NCI-H748 treated with DMSO at 0.1 percent for 48 hours (cell line): ENCODE results near the gene FPR3.
"Not testable (repeated sequence)": the region's sequence is repeated elsewhere in the genome, so short reads cannot be mapped to it uniquely, and the experiment has no call there.

Source experiments
- DNase-seq: peaks from one replicate; lab custom pipeline; 2025; lab: John Stamatoyannopoulos, UW

FPR3 gene

GRCh38 chr19:51784109-51784785 lies 10.7 kb upstream of the FPR3 start:
- no peak for DNase-seq

DNA sequence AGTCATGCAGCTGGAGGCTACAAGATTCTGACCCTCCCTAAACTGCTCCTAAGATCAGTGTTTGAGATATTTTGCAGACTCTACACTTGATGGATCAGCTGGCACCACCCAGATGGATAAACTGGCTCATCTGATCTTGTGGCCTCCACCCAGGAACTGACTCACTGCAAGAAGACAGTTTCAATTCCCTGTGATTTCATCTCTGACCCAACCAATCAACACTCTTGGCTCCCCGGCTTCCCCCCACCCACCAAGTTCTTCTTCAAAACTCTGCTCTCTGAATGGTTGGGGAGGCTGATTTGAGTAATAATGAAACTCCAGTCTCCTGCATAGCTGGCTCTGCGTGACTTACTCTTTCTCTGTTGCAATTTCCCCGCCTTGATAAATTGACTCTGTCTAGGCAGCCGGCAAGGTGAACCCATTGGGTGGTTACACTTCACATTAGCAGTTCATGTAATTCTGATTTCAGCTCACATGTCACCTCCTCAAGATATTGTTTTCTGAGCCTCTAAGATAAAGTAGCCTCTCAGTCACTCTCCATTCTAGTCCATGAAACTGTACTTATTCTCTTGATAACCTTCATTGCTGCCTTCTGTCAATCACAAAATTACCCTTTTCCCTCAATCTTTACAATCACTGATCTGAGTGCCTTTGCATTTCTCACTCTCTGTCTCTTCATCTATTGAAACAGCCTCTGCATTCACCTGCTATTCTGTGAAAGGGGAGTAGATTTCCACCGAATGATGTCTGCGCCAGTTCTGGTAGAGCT lies 9.9 kb upstream of the FPR3 start:
- DNase-seq = no peak

GRCh38 chr19:51786646-51787494 lies 8.1 kb upstream of the FPR3 start:
- no peak for DNase-seq

DNA sequence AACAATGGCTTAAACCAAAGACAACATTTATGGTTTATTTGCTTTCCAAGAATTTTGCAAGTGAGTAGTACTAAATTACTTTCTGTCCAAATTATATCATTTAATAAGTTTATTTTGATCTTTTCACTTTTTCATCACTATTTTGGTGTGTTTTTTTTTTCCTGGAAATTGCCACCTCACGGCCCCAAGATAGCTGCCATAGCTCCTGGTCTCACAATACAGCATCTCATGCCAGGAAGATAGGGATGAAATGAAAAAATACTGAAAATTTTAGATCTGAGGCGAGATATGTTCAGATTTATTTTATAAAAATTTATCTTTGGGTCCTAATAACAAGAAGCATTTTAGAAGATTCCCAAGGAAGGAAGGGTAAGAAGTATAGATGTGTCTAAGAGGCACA lies 6.9 kb upstream of the FPR3 start:
- DNase-seq = no peak

GRCh38 chr19:51789061-51789795 lies 5.7 kb upstream of the FPR3 start:
- DNase-seq = no peak

DNA sequence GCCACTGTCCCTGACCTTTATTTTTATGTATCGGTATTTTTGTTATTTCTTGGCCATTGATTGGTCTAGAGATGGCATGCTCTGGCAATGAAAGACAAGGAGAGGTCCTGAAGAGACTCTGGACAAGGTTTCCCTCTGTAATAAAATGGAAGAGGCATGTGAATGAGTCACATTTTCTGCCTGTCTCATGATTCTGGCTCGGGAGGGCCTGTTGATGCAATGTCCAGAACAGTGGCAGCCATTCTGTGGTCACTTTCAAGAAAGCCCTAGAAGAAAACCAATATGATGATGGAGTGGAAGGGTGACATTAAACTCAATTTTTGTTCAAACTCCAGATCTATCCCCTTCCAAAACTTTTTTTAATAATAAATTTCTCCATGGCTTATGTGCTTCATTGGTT lies 2.0 kb upstream of the FPR3 start:
- no peak for DNase-seq

DNA sequence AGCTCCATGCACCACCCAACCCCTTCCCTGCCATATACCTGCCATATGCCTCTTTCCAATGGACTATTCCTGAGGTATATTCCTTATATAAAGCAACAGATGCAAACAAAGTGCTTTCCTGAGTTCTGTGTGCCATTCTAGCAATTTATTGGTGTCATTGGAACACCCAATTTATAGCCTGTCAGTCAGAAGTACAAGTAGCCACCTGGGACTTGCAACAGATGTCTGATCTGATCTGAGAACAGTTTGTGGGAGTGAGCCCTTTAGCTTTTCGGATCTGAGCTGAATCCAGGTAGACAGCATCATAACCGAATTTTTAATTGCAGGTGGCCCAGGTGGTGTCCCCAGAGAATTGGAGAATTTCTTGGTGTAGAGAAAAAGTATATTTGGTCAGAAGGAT lies 963 bp upstream of the FPR3 start:
- no peak for DNase-seq

DNA sequence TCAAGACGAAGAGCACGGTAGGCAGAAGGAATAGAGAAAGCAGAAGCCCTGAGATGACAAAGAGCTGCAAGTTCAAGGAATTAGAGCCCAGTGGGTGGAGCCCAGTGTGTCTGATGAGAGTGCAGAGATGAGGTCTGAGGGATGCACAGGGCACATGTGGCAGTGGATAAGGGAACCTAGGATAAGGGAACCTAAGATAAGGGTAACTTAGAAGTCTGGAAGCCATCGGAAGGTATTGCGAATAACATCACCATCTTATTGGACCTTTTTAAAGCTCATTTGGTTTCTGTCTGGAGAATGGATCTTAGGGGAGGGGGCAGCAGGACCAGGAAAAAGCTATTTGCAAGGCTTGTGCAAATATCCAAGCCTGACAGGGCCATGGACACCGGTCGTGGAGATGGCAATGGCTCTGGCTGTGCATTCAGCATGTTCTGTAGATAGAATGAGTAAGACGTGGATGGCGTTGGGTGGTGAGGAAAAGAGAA lies 1.3 kb downstream of the FPR3 start:
- no peak for DNase-seq

- DNase-seq = no peak
These were observed 2.5 kb downstream of the FPR3 start for GRCh38 chr19:51797480-51797879.

DNA sequence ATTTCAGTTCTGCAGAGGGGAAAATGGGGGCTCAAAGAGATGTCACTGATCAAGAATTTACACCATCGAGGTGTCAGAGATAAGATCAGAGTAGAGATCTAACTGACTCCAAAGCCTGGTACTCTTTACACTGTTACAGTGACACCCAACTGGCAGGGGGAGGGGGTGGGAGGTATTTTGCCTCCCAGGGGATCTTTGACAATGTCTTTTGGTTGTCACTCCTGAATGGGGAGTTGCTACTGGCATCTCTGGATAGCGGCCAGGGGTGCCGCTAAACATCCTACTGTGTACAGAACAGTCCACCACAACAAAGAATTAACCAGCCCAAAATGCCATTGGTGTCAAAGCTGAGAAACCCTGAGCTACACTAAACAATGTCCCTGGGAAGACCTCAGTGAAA lies 3.1 kb downstream of the FPR3 start:
- no peak for DNase-seq

DNA sequence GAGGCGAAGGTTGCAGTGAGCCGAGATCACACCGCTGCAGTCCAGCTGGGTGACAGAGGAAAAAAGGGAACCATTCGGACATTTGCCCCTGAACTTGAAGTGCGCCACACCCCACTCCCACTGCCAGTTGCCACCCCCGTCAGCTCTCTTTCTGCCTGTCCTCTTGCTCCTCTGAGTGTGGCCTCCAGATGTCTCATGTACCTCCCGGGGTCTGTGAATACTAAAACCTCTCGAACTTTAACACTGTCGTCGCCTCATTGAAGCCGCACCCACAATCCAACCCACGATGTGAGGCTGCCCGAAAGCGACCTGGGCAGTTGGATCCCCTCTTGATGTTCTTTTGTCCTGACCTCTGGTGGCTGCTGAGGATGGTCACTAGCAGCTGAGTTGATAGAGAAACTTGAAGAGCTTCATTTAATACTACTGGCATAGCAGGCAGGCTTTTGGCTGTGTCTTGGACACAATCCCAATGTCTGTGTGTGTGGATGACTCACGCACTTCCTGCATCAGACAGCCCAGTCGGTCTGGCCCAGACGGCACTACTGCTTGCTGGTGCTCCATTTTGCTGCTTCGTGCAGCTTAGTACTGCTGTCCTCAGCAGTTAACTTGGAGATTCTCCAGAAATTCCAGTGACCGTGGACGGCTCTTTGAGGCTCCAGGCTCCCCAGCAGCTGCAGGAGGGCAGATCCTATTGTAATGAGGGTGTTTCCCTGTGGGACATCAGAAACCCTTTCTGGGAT lies 4.2 kb downstream of the FPR3 start:
- no peak for DNase-seq

GRCh38 chr19:51799774-51800472 lies 5.0 kb downstream of the FPR3 start:
- no peak for DNase-seq

DNA sequence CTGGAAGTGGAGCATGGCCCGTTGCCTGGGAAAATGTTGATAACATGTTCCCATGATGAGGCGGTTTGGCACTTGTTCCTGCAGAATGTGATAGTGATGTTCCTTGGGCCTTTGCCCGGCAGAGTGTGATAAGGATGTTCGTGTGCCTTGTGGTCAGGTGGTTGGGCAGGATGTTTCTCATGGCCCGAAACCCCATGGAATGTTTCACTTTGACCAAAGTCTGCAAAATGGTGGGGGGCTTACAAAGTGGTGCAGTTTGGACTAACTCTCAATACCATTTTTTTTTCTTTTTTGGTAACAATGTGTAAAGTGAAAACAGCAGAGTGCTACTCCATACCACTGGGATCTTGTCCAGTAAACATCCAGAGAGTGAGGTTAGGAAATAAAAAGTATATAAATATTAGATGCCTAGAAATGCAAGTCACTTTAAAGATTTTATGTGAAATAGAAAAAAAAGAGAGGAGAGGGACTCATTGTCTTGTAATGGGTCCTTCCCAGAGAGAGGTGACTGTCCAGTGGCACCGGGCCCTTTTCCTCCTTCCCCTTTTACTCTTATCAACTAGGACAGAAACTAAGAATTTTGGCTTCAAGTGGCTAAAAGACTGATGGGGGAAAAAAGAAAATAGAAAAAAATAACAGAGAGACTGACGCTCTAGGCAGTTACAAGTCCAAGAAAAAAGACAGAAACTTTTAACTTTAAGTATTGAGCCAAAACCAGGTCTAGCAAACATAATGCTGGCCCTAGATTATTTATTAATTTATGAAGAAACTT lies 5.7 kb downstream of the FPR3 start:
- DNase-seq = no peak

- no peak for DNase-seq
These were observed 7.8 kb downstream of the FPR3 start for GRCh38 chr19:51802775-51803174.

DNA sequence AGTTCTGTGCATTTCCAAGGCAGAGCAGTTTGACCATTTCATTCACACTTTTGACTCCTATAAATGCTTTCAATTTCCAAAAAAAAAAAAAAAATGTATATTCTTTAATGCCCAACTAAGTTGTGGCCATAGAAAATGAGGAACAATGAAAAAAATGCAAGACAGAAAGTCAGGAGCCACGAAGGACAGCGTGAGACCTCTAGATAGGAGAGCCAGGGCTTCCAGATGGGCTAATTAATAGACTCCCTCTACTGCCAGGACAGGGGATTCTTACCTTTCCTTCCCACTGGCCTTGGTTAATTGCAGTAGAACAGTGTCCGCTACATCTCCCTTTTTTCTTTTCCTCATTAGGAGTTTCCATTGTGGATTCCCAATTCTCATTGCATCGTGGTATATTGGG lies 8.6 kb downstream of the FPR3 start:
- no peak for DNase-seq

DNA sequence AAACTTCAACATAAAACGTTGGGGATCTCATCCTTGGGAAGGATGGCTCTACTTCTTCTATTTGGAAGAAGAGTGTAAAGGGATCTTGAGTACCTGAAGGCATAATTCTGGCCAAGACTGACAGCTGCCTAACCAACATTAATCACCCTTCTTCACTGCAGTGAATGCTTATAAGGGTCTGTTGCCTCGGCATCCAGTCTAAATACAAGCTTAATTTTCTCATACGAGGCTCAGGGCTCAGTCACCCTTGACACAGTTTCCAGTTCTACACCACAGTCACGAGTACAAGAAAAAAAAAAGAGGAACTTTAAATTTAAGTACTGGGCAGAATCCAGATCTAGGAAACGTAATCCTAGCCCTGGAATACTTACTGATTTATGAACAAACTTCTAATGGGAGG lies 9.0 kb downstream of the FPR3 start:
- no peak for DNase-seq

DNA sequence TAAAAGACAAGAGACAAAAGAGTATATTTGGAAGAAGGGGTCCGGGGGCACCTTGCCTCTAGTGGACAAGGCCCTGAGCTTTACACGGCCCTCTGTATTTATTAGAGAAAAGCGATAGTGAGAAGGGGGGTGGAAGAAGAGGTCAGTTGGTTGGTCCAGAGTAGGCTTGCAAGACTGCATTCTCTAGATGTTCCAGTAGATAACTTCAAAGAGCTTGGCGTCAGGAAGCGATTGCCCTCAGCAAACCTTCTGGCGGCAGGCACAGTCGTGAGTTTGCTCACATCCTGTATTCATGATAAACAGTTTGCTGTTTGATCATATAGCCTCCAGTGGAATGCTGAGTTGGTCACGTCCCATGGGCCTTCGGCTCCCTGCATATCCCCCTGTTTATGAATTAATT lies 9.8 kb downstream of the FPR3 start:
- DNase-seq = not testable (repeated sequence)

GRCh38 chr19:51805396-51805795 lies 10.4 kb downstream of the FPR3 start:
- not testable (repeated sequence) for DNase-seq

- DNase-seq = not testable (repeated sequence)
These were observed 11.6 kb downstream of the FPR3 start for GRCh38 chr19:51806571-51806970.
